K562 (cell line): Measurements from ENCODE around the gene NUMB. TPM values are rescaled to one million over a fixed set of nuclear protein-coding genes. Genes with fewer than 3 reads are reported as not detected.
"Not testable (repeated sequence)": the region's sequence is repeated elsewhere in the genome, so short reads cannot be mapped to it uniquely, and the experiment has no call there.

Experiments
- ATAC-seq: fragments of 200-7000 bp; cut with Tn5 transposase; 3 replicates; pipeline ENCODE4 v1.9.1; 2020; ENCODE audit warnings: moderate library complexity
- BruUV-seq: library from RNA; stranded (reverse); fragments of 400-500 nt; replicated peaks from 2 replicates; lab custom pipeline; 2021; lab: Mats Ljungman, UMichigan
- CTCF ChIA-PET: fragments of 300-600 bp; formaldehyde crosslinking; extraction: SDS; loops from one replicate; lab custom pipeline; 2021; ENCODE audit warnings: low intra/inter-chr PET ratio; lab: Yijun Ruan, JAX
- POLR2A ChIA-PET: fragments of 300-600, 350-650 bp; sonication (Branson Sonifier 250); formaldehyde crosslinking; extraction: SDS; loops from one replicate; lab custom pipeline; 2021; ENCODE audit warnings: antibody characterized with exemption, inconsistent platforms; lab: Yijun Ruan, JAX
- DNase-seq, 4 experiments: peaks; one replicate each; pipeline versions ENCODE4 v3.0.0 to v3.0.0-alpha.2; 2011 to 2018; ENCODE audit warnings: low spot score in 3 of 4, mixed read lengths in 3 of 4; ENCODE audit errors: extremely low read depth in 1 of 4
- FAIRE-seq: peaks from 2 replicates; lab custom pipeline; 2011; peaks lifted over from hg19 to GRCh38; lab: Jason Lieb, UNC
- H2AFZ ChIP-seq: 2 replicates; pipeline ENCODE4 v1.6.0; 2011; ENCODE audit warnings: low read depth, low read length, control low read depth, inconsistent platforms
- H3K27ac ChIP-seq: fragments of 200-600 bp; 3 replicates; pipeline ENCODE4 v1.8.0; 2011; ENCODE audit warnings: low read depth, mild to moderate bottlenecking, control low read depth, inconsistent platforms, low read length, moderate library complexity, mixed read lengths; ENCODE audit errors: extremely low read depth
- H3K27me3 ChIP-seq, 2 experiments: fragments of 300-600 bp in 1 of 2; 2 replicates in 1 of 2; 3 replicates in 1 of 2; pipeline versions ENCODE4 v1.6.0 to v1.8.0; 2011; ENCODE audit warnings: inconsistent platforms in 2 of 2, low read length in 2 of 2, mild to moderate bottlenecking in 1 of 2, mixed read lengths in 1 of 2, moderate library complexity in 1 of 2; ENCODE audit not compliant: control insufficient read depth in 2 of 2, insufficient read depth in 2 of 2
- H3K36me3 ChIP-seq: fragments of 300-600 bp; 3 replicates; pipeline ENCODE4 v1.8.0; 2011; ENCODE audit warnings: mild to moderate bottlenecking, low read length, inconsistent platforms; ENCODE audit not compliant: control insufficient read depth, insufficient read depth
- H3K4me1 ChIP-seq, 2 experiments: fragments of 200-600 bp in 1 of 2; replicated peaks in 1 of 2; 2 replicates in 1 of 2; 3 replicates in 1 of 2; pipeline versions ENCODE4 v1.5.1 to v1.8.0; 2011; ENCODE audit warnings: inconsistent platforms in 2 of 2, low read length in 2 of 2, mild to moderate bottlenecking in 1 of 2, mixed read lengths in 1 of 2, moderate library complexity in 1 of 2; ENCODE audit not compliant: control insufficient read depth in 2 of 2, insufficient read depth in 2 of 2
- H3K4me2 ChIP-seq: 2 replicates; pipeline ENCODE4 v1.6.1; 2011; ENCODE audit warnings: low read length, control low read depth, inconsistent platforms, mixed read lengths; ENCODE audit not compliant: insufficient read depth
- H3K4me3 ChIP-seq: fragments of 200-600 bp; sonication (generic), shearing (Covaris generic); 2 replicates; pipeline ENCODE4 v1.5.1; 2016; ENCODE audit warnings: control low read depth, inconsistent platforms
- H3K79me2 ChIP-seq: fragments of 200-600 bp; 3 replicates; pipeline ENCODE4 v1.8.0; 2011; ENCODE audit warnings: low read length, inconsistent platforms; ENCODE audit not compliant: control insufficient read depth, insufficient read depth
- H3K9ac ChIP-seq, 2 experiments: 2 replicates each; pipeline versions ENCODE4 v1.6.0 to v1.6.1; 2011; ENCODE audit warnings: low read depth in 2 of 2, low read length in 2 of 2, control low read depth in 1 of 2, inconsistent platforms in 1 of 2, mild to moderate bottlenecking in 1 of 2, mixed read lengths in 1 of 2; ENCODE audit not compliant: insufficient read depth in 1 of 2
- H3K9me1 ChIP-seq: one replicate; pipeline ENCODE4 v1.6.0; 2011; ENCODE audit warnings: inconsistent platforms, mild to moderate bottlenecking, low read length, moderate library complexity; ENCODE audit not compliant: control insufficient read depth, insufficient read depth
- H3K9me3 ChIP-seq: replicated peaks from 2 replicates; pipeline ENCODE4 v1.5.1; 2011; ENCODE audit warnings: low read depth, low read length, inconsistent platforms; ENCODE audit not compliant: control insufficient read depth, insufficient read depth
- H4K20me1 ChIP-seq: replicated peaks from 2 replicates; pipeline ENCODE4 v1.6.1; 2011; ENCODE audit warnings: low read length, inconsistent platforms, mixed read lengths; ENCODE audit not compliant: control insufficient read depth, insufficient read depth
- CEBPB ChIP-seq: fragments of 450-650 bp; IDR thresholded peaks from 2 replicates; pipeline ENCODE4 v1.6.1; 2016; ENCODE audit warnings: missing genetic modification characterization, missing compliant biosample characterization
- E2F3 ChIP-seq: fragments of 250-450 bp; sonication (Bioruptor Pico); IDR thresholded peaks from 2 replicates; pipeline ENCODE4 v1.4.0; 2020; ENCODE audit warnings: mild to moderate bottlenecking
- SMARCB1 ChIP-seq: IDR thresholded peaks from 2 replicates; pipeline ENCODE4 v1.6.1; 2011; ENCODE audit warnings: improper control_type of control experiment, low read depth; ENCODE audit not compliant: insufficient read length
- WGBS: fragments of 100-300 bp; shearing (Covaris generic); methylation state at CpG from one replicate; pipeline ENCODE4 v1.1.6; 2016; ENCODE audit warnings: low coverage, mixed read lengths; ENCODE audit not compliant: insufficient coverage; ENCODE audit errors: missing lambda C conversion rate; 5-methylcytosine and 5-hydroxymethylcytosine counted together
- in situ Hi-C: fragments of 300-500 bp; cut with MboI; formaldehyde crosslinking; loops from 4 replicates; pipeline ENCODE4 v1.15.0; 2018; ENCODE audit warnings: inconsistent platforms, mixed read lengths
- intact Hi-C: fragments of 100-400 bp; cut with micrococcal nuclease; formaldehyde crosslinking; loops from 2 replicates; pipeline ENCODE4 v1.14.2; 2022
- polyA plus RNA-seq, 8 experiments: library from polyadenylated mRNA; depleted of rRNA in 4 of 8; stranded (reverse) in 5 of 8; unstranded in 3 of 8; fragments of >200 nt; fragmentation: Nextera tagmentation in 2 of 8; fragmentation: Illumina TruSeq in 1 of 8; extraction: Ambion mirVana in 2 of 8; extraction: Trizol in 1 of 8; gene quantifications; 2 replicates each; pipeline versions ENCODE4 v1.2.1 to v1.2.3, GENCODE V29; 2011 to 2014; ENCODE audit warnings: inconsistent platforms in 1 of 8, missing spikeins in 1 of 8
- total RNA-seq, 7 experiments: library from RNA; depleted of rRNA in 6 of 7; stranded (reverse); fragments of >200 nt in 6 of 7; fragmentation: Illumina TruSeq in 2 of 7; extraction: Trizol in 2 of 7; gene quantifications; 2 replicates each; pipeline versions ENCODE4 v1.2.1 to v1.2.3, GENCODE V29; 2011 to 2021; ENCODE audit warnings: low replicate concordance in 1 of 7
- TF ChIP-seq, protein P1 (sequence below), 2 experiments: fragments of 450-650 bp; IDR thresholded peaks; 2 replicates each; pipeline ENCODE4 v1.6.1; 2018; ENCODE audit warnings: mild to moderate bottlenecking in 2 of 2, low read depth in 1 of 2; ENCODE audit not compliant: partially characterized antibody in 2 of 2
- TF ChIP-seq, protein P2 (sequence below): fragments of 250-450 bp; sonication (Bioruptor Pico); IDR thresholded peaks from 2 replicates; pipeline ENCODE4 v1.8.0; 2021; ENCODE audit warnings: borderline replicate concordance, mild to moderate bottlenecking, moderate library complexity; ENCODE audit not compliant: poor library complexity, severe bottlenecking

Gene NUMB
- total and polyA plus RNA-seq, 9 of the 15 experiments (the other 6 are each of a cell fraction or from before 2014, with no cell fraction given) = 13.5 to 54.0 (median 32.3) TPM

DNA sequence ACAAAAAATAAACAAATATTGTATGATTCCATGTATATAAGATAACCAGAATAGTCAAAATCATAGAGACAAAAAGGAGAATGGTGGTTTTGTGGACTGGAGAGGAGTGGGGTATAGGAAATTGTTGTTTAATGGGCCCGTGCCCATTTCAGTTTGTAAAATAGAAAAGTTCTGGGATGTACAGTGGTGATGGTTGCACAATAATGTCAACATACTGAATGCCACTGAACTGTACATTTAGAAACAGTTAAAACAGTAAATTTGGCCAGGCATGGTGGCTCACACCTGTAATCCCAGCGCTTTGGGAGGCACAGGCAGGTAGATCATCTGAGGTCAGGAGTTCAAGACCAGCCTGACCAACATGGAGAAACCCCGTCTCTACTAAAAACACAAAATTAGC lies 40.1 kb downstream of the NUMB start:
- CTCF ChIA-PET = no interaction called here
- TF ChIP-seq E2F3 (CRISPR knock-in tag) (no peak), CEBPB (tag) (0 out of 2 replicates have a peak, but pooled peaks have one; percentile 25), SMARCB1 (no peak)
- TF ChIP-seq, protein P1, sequence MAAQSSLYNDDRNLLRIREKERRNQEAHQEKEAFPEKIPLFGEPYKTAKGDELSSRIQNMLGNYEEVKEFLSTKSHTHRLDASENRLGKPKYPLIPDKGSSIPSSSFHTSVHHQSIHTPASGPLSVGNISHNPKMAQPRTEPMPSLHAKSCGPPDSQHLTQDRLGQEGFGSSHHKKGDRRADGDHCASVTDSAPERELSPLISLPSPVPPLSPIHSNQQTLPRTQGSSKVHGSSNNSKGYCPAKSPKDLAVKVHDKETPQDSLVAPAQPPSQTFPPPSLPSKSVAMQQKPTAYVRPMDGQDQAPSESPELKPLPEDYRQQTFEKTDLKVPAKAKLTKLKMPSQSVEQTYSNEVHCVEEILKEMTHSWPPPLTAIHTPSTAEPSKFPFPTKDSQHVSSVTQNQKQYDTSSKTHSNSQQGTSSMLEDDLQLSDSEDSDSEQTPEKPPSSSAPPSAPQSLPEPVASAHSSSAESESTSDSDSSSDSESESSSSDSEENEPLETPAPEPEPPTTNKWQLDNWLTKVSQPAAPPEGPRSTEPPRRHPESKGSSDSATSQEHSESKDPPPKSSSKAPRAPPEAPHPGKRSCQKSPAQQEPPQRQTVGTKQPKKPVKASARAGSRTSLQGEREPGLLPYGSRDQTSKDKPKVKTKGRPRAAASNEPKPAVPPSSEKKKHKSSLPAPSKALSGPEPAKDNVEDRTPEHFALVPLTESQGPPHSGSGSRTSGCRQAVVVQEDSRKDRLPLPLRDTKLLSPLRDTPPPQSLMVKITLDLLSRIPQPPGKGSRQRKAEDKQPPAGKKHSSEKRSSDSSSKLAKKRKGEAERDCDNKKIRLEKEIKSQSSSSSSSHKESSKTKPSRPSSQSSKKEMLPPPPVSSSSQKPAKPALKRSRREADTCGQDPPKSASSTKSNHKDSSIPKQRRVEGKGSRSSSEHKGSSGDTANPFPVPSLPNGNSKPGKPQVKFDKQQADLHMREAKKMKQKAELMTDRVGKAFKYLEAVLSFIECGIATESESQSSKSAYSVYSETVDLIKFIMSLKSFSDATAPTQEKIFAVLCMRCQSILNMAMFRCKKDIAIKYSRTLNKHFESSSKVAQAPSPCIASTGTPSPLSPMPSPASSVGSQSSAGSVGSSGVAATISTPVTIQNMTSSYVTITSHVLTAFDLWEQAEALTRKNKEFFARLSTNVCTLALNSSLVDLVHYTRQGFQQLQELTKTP (IDR thresholded peaks at IDR 0.05; ENCODE audit: low read depth in 1 of 2, partially characterized antibody in 2 of 2) = no peak
- TF ChIP-seq, protein P2, sequence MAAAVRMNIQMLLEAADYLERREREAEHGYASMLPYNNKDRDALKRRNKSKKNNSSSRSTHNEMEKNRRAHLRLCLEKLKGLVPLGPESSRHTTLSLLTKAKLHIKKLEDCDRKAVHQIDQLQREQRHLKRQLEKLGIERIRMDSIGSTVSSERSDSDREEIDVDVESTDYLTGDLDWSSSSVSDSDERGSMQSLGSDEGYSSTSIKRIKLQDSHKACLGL = no peak
- TF ChIP-seq, all 486 proteins: peak for 1
- in situ Hi-C loops = no loop called here
- Histone ChIP-seq H3K9ac (no peak overlapping the region), H3K9me1 (no peaks in the 10 kb centered on the region), H3K9me3 (no peaks in the 10 kb centered on the region), H3K79me2 (peaks cover 56% of the 10 kb centered on the region), H3K4me2 (no peak overlapping the region), H3K4me3 (no peak overlapping the region), H4K20me1 (no peaks in the 10 kb centered on the region; the same call in 1 of the 2 replicates), H2AFZ (no peak overlapping the region), H3K27me3 (no peaks in the 10 kb centered on the region), H3K27ac (no peak overlapping the region), H3K4me1 (no peaks in the 10 kb centered on the region; a peak in 2 of 5 replicates), H3K36me3 (peaks cover 15% of the 10 kb centered on the region; the same call in 2 of the 3 replicates)
- intact Hi-C loops = no loop called here
- WGBS = 93% methylated on average over 2 of the region's 3 CpGs
- BruUV-seq = no TSS peak
- POLR2A ChIA-PET = no interaction called here
- ATAC-seq (no peak), DNase-seq (no peak), FAIRE-seq (no peak)

DNA sequence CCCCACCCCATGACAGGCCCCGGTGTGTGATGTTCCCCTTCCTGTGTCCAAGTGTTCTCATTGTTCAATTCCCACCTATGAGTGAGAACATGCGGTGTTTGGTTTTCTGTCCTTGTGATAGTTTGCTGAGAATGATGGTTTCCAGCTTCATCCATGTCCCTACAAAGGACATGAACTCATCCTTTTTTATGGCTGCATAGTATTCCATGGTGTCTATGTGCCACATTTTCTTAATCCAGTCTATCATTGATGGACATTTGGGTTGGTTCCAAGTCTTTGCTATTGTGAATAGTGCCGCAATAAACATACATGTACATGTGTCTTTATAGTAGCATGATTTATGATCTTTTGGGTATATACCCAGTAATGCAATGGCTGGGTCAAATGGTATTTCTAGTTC lies 52.1 kb downstream of the NUMB start:
- H3K4me3 ChIP-seq, H3K4me2 ChIP-seq, H3K27ac ChIP-seq, H3K9me1 ChIP-seq, POLR2A ChIA-PET, BruUV-seq, H2AFZ ChIP-seq, CTCF ChIA-PET, H3K9me3 ChIP-seq, FAIRE-seq, H3K4me1 ChIP-seq, H4K20me1 ChIP-seq, DNase-seq, ATAC-seq, H3K9ac ChIP-seq, in situ Hi-C loops, H3K27me3 ChIP-seq, intact Hi-C loops: not testable (repeated sequence)
- Histone ChIP-seq H3K36me3 (peaks cover 24% of the 10 kb centered on the region), H3K79me2 (peaks cover 14% of the 10 kb centered on the region)
- WGBS = no CpG with 5 or more reads among the region's 3 CpGs
